K562 (cell line): Measurements from ENCODE around the gene MSANTD4. TPM values are rescaled to one million over a fixed set of nuclear protein-coding genes. Genes with fewer than 3 reads are reported as not detected.

Experiments used
- ATAC-seq: fragments of 200-7000 bp; cut with Tn5 transposase; 3 replicates; pipeline ENCODE4 v1.9.1; 2020; ENCODE audit warnings: moderate library complexity
- BruUV-seq: library from RNA; stranded (reverse); fragments of 400-500 nt; replicated peaks from 2 replicates; lab custom pipeline; 2021; lab: Mats Ljungman, UMichigan
- CTCF ChIA-PET: fragments of 300-600 bp; formaldehyde crosslinking; extraction: SDS; loops from one replicate; lab custom pipeline; 2021; ENCODE audit warnings: low intra/inter-chr PET ratio; lab: Yijun Ruan, JAX
- POLR2A ChIA-PET: fragments of 300-600, 350-650 bp; sonication (Branson Sonifier 250); formaldehyde crosslinking; extraction: SDS; loops from one replicate; lab custom pipeline; 2021; ENCODE audit warnings: antibody characterized with exemption, inconsistent platforms; lab: Yijun Ruan, JAX
- DNase-seq, 4 experiments: peaks; one replicate each; pipeline versions ENCODE4 v3.0.0 to v3.0.0-alpha.2; 2011 to 2018; ENCODE audit warnings: low spot score in 3 of 4, mixed read lengths in 3 of 4; ENCODE audit errors: extremely low read depth in 1 of 4
- FAIRE-seq: peaks from 2 replicates; lab custom pipeline; 2011; peaks lifted over from hg19 to GRCh38; lab: Jason Lieb, UNC
- H2AFZ ChIP-seq: 2 replicates; pipeline ENCODE4 v1.6.0; 2011; ENCODE audit warnings: low read depth, low read length, control low read depth, inconsistent platforms
- H3K27ac ChIP-seq: fragments of 200-600 bp; 3 replicates; pipeline ENCODE4 v1.8.0; 2011; ENCODE audit warnings: low read depth, mild to moderate bottlenecking, control low read depth, inconsistent platforms, low read length, moderate library complexity, mixed read lengths; ENCODE audit errors: extremely low read depth
- H3K27me3 ChIP-seq, 2 experiments: fragments of 300-600 bp in 1 of 2; 2 replicates in 1 of 2; 3 replicates in 1 of 2; pipeline versions ENCODE4 v1.6.0 to v1.8.0; 2011; ENCODE audit warnings: inconsistent platforms in 2 of 2, low read length in 2 of 2, mild to moderate bottlenecking in 1 of 2, mixed read lengths in 1 of 2, moderate library complexity in 1 of 2; ENCODE audit not compliant: control insufficient read depth in 2 of 2, insufficient read depth in 2 of 2
- H3K36me3 ChIP-seq: fragments of 300-600 bp; 3 replicates; pipeline ENCODE4 v1.8.0; 2011; ENCODE audit warnings: mild to moderate bottlenecking, low read length, inconsistent platforms; ENCODE audit not compliant: control insufficient read depth, insufficient read depth
- H3K4me1 ChIP-seq, 2 experiments: fragments of 200-600 bp in 1 of 2; replicated peaks in 1 of 2; 2 replicates in 1 of 2; 3 replicates in 1 of 2; pipeline versions ENCODE4 v1.5.1 to v1.8.0; 2011; ENCODE audit warnings: inconsistent platforms in 2 of 2, low read length in 2 of 2, mild to moderate bottlenecking in 1 of 2, mixed read lengths in 1 of 2, moderate library complexity in 1 of 2; ENCODE audit not compliant: control insufficient read depth in 2 of 2, insufficient read depth in 2 of 2
- H3K4me2 ChIP-seq: 2 replicates; pipeline ENCODE4 v1.6.1; 2011; ENCODE audit warnings: low read length, control low read depth, inconsistent platforms, mixed read lengths; ENCODE audit not compliant: insufficient read depth
- H3K4me3 ChIP-seq: fragments of 200-600 bp; sonication (generic), shearing (Covaris generic); 2 replicates; pipeline ENCODE4 v1.5.1; 2016; ENCODE audit warnings: control low read depth, inconsistent platforms
- H3K79me2 ChIP-seq: fragments of 200-600 bp; 3 replicates; pipeline ENCODE4 v1.8.0; 2011; ENCODE audit warnings: low read length, inconsistent platforms; ENCODE audit not compliant: control insufficient read depth, insufficient read depth
- H3K9ac ChIP-seq, 2 experiments: 2 replicates each; pipeline versions ENCODE4 v1.6.0 to v1.6.1; 2011; ENCODE audit warnings: low read depth in 2 of 2, low read length in 2 of 2, control low read depth in 1 of 2, inconsistent platforms in 1 of 2, mild to moderate bottlenecking in 1 of 2, mixed read lengths in 1 of 2; ENCODE audit not compliant: insufficient read depth in 1 of 2
- H3K9me1 ChIP-seq: one replicate; pipeline ENCODE4 v1.6.0; 2011; ENCODE audit warnings: inconsistent platforms, mild to moderate bottlenecking, low read length, moderate library complexity; ENCODE audit not compliant: control insufficient read depth, insufficient read depth
- H3K9me3 ChIP-seq: replicated peaks from 2 replicates; pipeline ENCODE4 v1.5.1; 2011; ENCODE audit warnings: low read depth, low read length, inconsistent platforms; ENCODE audit not compliant: control insufficient read depth, insufficient read depth
- H4K20me1 ChIP-seq: replicated peaks from 2 replicates; pipeline ENCODE4 v1.6.1; 2011; ENCODE audit warnings: low read length, inconsistent platforms, mixed read lengths; ENCODE audit not compliant: control insufficient read depth, insufficient read depth
- HMG20B ChIP-seq: fragments of 250-450 bp; sonication (Bioruptor Pico); IDR thresholded peaks from 2 replicates; pipeline ENCODE4 v1.5.0; 2021; ENCODE audit warnings: mild to moderate bottlenecking
- NR2C1 ChIP-seq, 2 experiments: fragments of 450-650 bp; IDR thresholded peaks; 2 replicates each; pipeline ENCODE4 v1.6.1; 2017; ENCODE audit warnings: mild to moderate bottlenecking in 2 of 2, antibody characterized with exemption in 1 of 2, inconsistent platforms in 1 of 2, missing compliant biosample characterization in 1 of 2, missing genetic modification characterization in 1 of 2
- WGBS: fragments of 100-300 bp; shearing (Covaris generic); methylation state at CpG from one replicate; pipeline ENCODE4 v1.1.6; 2016; ENCODE audit warnings: low coverage, mixed read lengths; ENCODE audit not compliant: insufficient coverage; ENCODE audit errors: missing lambda C conversion rate; 5-methylcytosine and 5-hydroxymethylcytosine counted together
- in situ Hi-C: fragments of 300-500 bp; cut with MboI; formaldehyde crosslinking; loops from 4 replicates; pipeline ENCODE4 v1.15.0; 2018; ENCODE audit warnings: inconsistent platforms, mixed read lengths
- intact Hi-C: fragments of 100-400 bp; cut with micrococcal nuclease; formaldehyde crosslinking; loops from 2 replicates; pipeline ENCODE4 v1.14.2; 2022
- polyA plus RNA-seq, 8 experiments: library from polyadenylated mRNA; depleted of rRNA in 4 of 8; stranded (reverse) in 5 of 8; unstranded in 3 of 8; fragments of >200 nt; fragmentation: Nextera tagmentation in 2 of 8; fragmentation: Illumina TruSeq in 1 of 8; extraction: Ambion mirVana in 2 of 8; extraction: Trizol in 1 of 8; gene quantifications; 2 replicates each; pipeline versions ENCODE4 v1.2.1 to v1.2.3, GENCODE V29; 2011 to 2014; ENCODE audit warnings: inconsistent platforms in 1 of 8, missing spikeins in 1 of 8
- total RNA-seq, 7 experiments: library from RNA; depleted of rRNA in 6 of 7; stranded (reverse); fragments of >200 nt in 6 of 7; fragmentation: Illumina TruSeq in 2 of 7; extraction: Trizol in 2 of 7; gene quantifications; 2 replicates each; pipeline versions ENCODE4 v1.2.1 to v1.2.3, GENCODE V29; 2011 to 2021; ENCODE audit warnings: low replicate concordance in 1 of 7

Gene MSANTD4
- total and polyA plus RNA-seq, 9 of the 15 experiments (the other 6 are each of a cell fraction or from before 2014, with no cell fraction given) = 5.0 to 16.4 (median 10.2) TPM

DNA sequence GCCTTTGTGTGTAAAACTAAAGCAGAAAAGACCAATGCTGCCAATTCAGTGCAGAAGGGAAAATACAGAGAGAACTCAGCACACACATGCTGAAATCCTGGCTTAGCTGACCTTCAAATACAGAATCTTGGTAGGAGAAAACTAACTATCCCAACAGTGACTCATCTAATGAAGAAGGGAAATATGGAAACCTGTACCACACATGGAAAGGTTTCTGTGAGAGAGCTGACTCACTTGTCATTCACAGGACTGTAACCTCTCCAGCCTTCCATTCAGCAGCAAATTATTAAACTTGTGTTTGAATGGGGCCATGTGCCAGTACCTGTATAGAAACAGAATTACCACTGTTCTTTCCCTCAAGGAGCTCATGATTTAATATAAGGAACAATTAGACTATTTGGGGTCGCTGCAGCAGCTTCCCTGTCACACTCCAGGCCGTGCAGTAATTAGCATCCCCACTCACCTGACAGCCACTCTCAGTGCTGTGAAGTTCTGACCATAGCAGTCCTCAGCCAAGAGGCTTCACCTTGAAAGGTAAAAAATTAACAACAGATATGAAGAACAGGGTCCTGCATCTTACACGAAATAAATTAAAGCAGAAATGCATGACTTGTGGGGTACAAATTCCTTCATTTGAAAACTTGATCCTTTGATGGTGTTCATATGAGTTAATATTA lies 53.9 kb downstream of the MSANTD4 start:
- in situ Hi-C loops = no loop called here
- no peaks in the 10 kb centered on the region for H4K20me1 ChIP-seq
- CTCF ChIA-PET = no interaction called here
- no peaks in the 10 kb centered on the region for H3K9me3 ChIP-seq
- no peak overlapping the region for H3K27ac ChIP-seq
- no peak for DNase-seq
- no peak for ATAC-seq
- H3K79me2 ChIP-seq = no peaks in the 10 kb centered on the region
- no peaks in the 10 kb centered on the region for H3K36me3 ChIP-seq
- intact Hi-C loops = no loop called here
- BruUV-seq = no TSS peak
- TF ChIP-seq NR2C1 (IDR thresholded peaks at IDR 0.05) (no peak), NR2C1 (tag; IDR thresholded peaks at IDR 0.05) (no peak), HMG20B (no peak)
- no peak for FAIRE-seq
- H3K4me2 ChIP-seq = no peak overlapping the region
- 0% methylated on average over 3 of the region's 3 CpGs for WGBS
- POLR2A ChIA-PET = no interaction called here
- no peak overlapping the region for H3K4me3 ChIP-seq
- no peaks in the 10 kb centered on the region for H3K27me3 ChIP-seq
- no peak overlapping the region for H3K9ac ChIP-seq
- no peaks in the 10 kb centered on the region for H3K4me1 ChIP-seq
- no peak overlapping the region for H2AFZ ChIP-seq
- H3K9me1 ChIP-seq = no peaks in the 10 kb centered on the region
